CD4-positive, alpha-beta T cell treated with Interleukin-6 at 100 ng/mL for 8 hours (primary cell): ENCODE results near the gene LIX1L.

Source experiments
- DNase-seq: peaks from one replicate; pipeline ENCODE4 v3.0.0-alpha.2; 2020; ENCODE audit warnings: mixed read lengths, low spot score

LIX1L gene

GRCh38 chr1:145985502-145986439, 28.0 kb upstream of the LIX1L start:
- DNase-seq: no peak

GRCh38 chr1:145985129-145985501, 27.3 kb upstream of the LIX1L start:
- DNase-seq: no peak

DNA sequence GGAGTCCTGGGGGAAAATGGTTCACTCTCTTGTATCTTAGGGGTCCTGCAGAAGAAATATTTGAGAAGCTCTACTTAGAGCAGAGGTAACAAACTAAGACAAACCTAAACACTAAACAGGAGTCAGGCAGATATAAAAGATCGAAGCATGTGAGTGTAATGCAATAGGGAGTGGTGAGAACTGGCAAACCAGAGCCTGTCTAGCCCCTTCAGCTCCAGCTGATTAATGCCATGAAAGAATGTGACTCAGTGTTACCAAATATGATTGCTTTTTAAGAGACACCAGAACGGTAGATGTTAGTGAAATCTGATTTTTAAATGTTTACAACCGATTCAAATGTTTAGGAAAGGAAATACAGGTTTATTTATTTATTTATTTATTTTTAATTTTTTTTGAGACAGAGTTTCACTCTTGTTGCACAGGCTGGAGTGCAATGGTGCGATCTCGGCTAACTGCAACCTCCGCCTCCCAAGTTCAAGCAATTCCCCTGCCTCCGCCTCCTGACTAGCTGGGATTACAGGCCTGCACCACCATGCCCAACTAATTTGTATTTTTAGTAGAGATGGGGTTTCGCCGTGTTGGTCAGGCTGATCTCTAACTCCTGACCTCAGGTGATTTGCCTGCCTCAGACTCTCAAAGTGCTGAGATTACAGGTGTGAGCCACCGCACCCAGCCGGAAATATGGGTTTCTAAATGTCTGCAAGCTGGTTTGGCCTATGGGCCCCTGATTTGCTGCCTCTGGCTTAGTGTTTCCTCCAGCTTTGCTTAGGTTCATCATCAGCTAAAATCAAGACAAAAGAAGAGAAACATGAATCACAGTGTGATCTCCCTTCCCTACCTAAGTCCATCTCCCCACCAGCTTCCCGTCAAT, 26.4 kb upstream of the LIX1L start:
- peak; percentile 51 for DNase-seq

- DNase-seq: no peak
Observed at GRCh38 chr1:145983206-145983675, 25.4 kb upstream of the LIX1L start.

- DNase-seq: no peak
Observed at GRCh38 chr1:145982010-145982723, 24.4 kb upstream of the LIX1L start.

DNA sequence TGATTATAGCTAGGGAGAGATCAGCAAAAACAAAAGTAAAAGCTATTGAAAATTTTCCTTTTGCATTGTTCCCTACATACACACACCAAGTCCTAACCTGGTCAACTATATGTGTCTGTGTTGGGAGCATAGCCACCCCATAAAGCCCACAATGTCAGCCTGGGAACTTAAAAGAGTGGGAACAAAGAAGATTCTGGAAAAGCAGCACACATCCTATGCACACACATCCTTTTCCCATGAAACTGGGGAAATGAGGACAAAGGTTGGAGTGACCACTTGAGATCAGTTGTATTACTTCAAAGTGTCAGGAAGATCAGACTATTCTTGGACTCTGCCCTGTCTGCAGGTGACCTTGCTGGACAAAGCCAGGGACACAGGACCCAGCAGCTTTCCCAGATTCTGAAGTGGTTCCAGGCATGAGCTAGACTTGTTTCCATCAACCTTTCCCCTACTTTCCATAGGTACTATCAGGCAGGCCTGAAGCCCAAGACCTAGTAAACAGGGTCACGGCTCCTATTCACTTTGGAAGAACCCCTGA, 22.7 kb upstream of the LIX1L start:
- no peak for DNase-seq

DNA sequence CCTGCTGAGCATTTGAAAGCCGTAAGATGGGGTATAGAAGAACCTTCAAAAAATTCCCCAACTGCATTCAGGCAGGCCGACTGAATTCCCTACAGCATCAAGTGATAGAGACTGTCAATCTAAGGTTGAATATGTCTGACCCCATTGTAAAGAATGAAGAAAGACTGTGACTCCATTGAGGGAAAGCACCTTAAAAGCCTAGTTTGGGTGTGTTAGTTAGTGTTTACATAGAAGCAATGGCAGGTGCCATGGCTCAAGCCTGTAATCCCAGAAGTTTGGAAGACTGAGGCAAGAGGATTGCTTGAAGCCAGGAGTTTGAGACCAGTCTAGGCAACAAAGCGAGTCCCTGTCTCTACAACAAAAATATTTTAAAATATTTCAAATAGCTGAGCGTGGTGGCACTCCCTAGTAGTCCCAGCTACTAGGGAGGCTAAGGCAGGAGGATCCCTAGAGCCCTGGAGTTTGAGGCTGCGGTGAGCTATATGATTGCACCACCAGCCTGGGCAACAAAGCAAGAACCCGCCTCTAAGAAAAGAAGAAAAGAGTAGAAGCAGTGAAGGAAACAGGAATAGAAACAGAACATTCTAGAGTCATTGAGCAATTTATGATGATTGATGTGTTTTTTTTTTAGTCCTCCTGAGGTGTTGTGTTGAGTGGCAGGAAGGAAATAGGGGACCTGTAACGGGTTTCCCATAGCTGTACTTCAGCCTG, 22.1 kb upstream of the LIX1L start:
- DNase-seq: peak; percentile 64

DNA sequence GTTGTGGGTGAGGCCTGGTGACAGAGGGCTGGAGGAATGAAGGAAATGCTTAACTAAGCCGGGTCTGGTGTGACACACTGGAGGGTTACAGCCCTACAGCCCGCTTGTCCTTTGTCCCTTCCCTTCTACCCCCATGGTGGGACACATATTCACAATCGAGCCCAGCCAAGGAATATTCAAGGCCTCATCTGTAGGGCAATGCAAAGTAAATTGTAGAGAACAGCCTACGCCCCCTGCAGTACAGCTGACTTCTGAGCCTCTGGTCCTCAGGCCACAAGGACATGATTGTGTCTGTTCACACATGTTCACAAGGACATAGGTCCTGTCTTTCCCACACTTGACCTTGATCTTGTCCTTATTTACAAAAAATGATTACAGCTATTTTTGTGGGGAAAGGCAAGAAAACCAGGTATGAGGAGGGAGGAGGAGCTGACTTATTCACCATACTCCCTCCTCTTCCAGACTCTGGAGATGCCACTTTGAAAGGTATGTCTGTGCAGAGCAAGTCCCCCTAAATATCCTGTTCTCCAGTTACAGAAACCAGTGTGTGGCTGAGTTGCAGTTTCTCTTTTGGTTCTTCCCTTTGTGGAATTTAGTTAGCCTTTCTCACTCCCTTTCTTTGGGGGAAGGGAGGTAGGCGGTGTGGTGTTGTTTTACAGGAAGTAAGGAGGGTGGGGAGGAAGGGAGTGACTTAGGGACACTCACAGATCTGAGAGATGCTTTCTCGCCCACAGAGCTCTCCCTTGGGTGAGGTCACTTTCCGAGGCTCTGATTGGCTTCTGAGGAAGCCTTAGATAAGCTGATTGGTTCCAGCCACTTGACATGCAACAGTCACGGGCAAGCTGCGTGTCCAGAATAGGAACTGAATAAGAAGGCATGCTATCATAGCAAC, 21.3 kb upstream of the LIX1L start:
- peak; percentile 87 for DNase-seq

GRCh38 chr1:145978471-145978853, 20.6 kb upstream of the LIX1L start:
- DNase-seq: no peak

- peak; percentile 84 for DNase-seq
Observed at GRCh38 chr1:145977486-145978470, 20.0 kb upstream of the LIX1L start.

DNA sequence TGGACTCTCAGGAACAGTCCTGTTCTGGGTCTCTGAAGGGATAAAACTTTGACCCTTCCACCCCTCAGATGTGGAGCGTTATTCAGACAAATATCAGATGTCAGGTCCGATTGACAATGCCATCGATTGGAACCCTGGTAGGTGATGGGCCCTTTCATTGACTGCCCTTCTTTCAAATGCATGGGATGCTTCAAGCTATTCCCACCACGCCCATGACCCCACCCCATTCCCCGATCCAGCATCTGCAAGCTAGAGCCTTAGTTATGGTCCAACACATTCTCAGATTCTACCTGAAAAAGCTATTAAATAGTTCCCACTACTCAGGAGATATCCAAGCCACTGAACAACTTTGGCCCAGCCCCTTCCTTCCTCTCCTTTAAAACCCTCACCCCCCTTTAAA, 19.2 kb upstream of the LIX1L start:
- DNase-seq: no peak

DNA sequence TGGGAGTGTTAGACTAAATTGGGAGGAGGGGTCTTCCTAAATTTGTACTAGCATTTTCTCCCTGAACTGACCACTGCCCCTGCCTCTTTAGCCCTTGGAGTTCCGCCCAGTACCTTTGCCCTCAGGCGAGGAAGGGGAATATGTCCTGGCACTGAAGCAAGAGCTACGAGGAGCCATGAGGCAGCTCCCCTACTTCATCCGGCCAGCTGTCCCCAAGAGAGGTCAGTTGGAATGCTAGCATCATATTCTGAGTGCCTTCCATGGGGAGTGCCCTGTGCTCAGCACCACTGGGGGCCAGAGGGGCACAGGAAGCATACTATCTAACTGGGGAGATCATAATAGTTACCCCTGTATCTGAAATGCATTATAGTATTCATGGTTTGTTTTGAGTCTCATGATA, 17.4 kb upstream of the LIX1L start:
- DNase-seq: no peak

DNA sequence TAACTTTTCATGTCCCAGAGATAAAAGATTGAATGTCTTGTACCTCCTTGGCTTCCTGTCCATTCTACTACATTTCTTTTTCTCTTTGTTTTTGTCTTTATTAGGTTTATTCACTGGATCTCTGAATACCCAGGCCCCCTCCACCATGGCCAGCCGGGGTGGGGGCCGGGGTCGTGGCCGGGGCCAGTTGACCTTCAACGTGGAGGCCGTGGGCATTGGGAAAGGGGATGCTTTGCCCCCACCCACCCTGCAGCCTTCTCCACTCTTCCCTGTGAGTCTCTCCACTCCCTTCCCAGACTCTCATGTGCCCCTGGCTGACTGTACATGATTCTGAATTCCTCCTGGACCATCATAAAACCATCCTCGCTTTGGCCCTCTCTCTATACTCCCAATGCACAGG, 16.9 kb upstream of the LIX1L start:
- no peak for DNase-seq

GRCh38 chr1:145972580-145972979, 14.8 kb upstream of the LIX1L start:
- DNase-seq: no peak

GRCh38 chr1:145967288-145967687, 9.5 kb upstream of the LIX1L start:
- DNase-seq: no peak

DNA sequence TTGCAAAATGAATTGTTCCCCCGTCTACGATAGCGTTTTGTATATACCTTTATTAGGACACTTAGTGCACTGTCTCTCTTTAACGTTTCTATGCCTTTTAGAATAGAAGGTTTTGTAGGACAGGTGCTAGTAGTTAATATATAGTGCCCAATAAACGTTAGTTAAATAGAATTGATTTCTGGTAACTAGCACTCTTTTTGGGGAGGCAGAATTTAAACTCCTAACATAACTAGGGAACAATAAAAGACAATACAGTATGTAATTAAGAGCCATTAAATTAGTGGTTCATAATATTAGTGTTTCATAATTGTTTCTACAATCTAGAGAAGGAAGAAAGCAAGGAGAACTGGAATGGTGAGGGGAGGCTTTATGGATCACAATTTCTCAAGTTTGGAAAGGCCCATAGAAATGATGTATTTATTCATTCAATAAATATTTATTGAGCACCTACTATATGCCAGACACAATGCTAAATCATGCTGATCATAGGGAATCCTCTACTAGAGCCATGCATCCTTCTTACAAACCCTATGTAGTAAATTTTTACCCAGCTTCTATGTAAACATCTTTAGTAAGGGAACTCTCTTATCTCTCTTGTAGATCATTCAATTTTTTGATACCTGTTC, 7.4 kb upstream of the LIX1L start:
- DNase-seq: no peak

- peak; percentile 94 for DNase-seq
Observed at GRCh38 chr1:145964328-145965118, 6.7 kb upstream of the LIX1L start, which contains the start of the genes ANKRD34A and POLR3GL. ANKRD34A (minus strand) TSS chr1:145964575; CDS start chr1:145961759, 2,816 bp downstream. POLR3GL (plus strand) TSS chr1:145964690; CDS start chr1:145974866, 10,176 bp downstream.
